Measurements from ENCODE around the gene SMIM45.

SMIM45 gene

GRCh38 chr22:42001121-42001520 lies 49.2 kb downstream of the SMIM45 start:
- Histone ChIP-seq H3K36me3 (ENCODE audit: control insufficient read depth in 1 of 2, insufficient read depth in 2 of 2, low read length in 2 of 2) (peaks cover 0 to 6% of the 10 kb centered on the region in 2 donors), H3K27ac (ENCODE audit: low read depth, low read length) (no peak overlapping the region), H3K27me3 (ENCODE audit: control insufficient read depth in 1 of 2, insufficient read depth in 2 of 2, low read length in 2 of 2) (no peaks in the 10 kb centered on the region), H3K4me3 (ENCODE audit: low read depth in 1 of 2, low read length in 2 of 2) (no peak overlapping the region), H3K9ac (ENCODE audit: low read depth in 1 of 2, low read length in 2 of 2) (no peak overlapping the region), H3K9me3 (ENCODE audit: control insufficient read depth in 1 of 2, low read length in 2 of 2) (peaks cover 0 to 4% of the 10 kb centered on the region in 2 donors), H3K4me1 (ENCODE audit: control insufficient read depth in 1 of 2, insufficient read depth in 2 of 2, low read length in 2 of 2) (peaks cover 6 to 8% of the 10 kb centered on the region in 2 donors)

GRCh38 chr22:42001706-42002105 lies 49.8 kb downstream of the SMIM45 start:
- H3K9ac ChIP-seq (ENCODE audit: low read depth in 1 of 2, low read length in 2 of 2): no peak overlapping the region

GRCh38 chr22:42007922-42008321 lies 56.0 kb downstream of the SMIM45 start:
- no peaks in the 10 kb centered on the region for H3K27me3 ChIP-seq (ENCODE audit: control insufficient read depth in 1 of 2, insufficient read depth in 2 of 2, low read length in 2 of 2)
- H3K4me1 ChIP-seq (ENCODE audit: control insufficient read depth in 1 of 2, insufficient read depth in 2 of 2, low read length in 2 of 2): no peaks in the 10 kb centered on the region
- no peaks in the 10 kb centered on the region for H3K36me3 ChIP-seq (ENCODE audit: control insufficient read depth in 1 of 2, insufficient read depth in 2 of 2, low read length in 2 of 2)
- H3K4me3 ChIP-seq (ENCODE audit: low read depth in 1 of 2, low read length in 2 of 2): no peak overlapping the region
- no peak overlapping the region for H3K9ac ChIP-seq (ENCODE audit: low read depth in 1 of 2, low read length in 2 of 2)
- H3K9me3 ChIP-seq (ENCODE audit: control insufficient read depth in 1 of 2, low read length in 2 of 2): peaks cover 0 to 20% of the 10 kb centered on the region in 2 donors
- H3K27ac ChIP-seq (ENCODE audit: low read depth, low read length): no peak overlapping the region

More at GRCh38 chr22:42001706-42002105, 49.8 kb downstream of the SMIM45 start:
- Histone ChIP-seq H3K36me3 (ENCODE audit: control insufficient read depth in 1 of 2, insufficient read depth in 2 of 2, low read length in 2 of 2) (peaks cover 0 to 6% of the 10 kb centered on the region in 2 donors), H3K27ac (ENCODE audit: low read depth, low read length) (no peak overlapping the region), H3K4me3 (ENCODE audit: low read depth in 1 of 2, low read length in 2 of 2) (no peak overlapping the region), H3K9me3 (ENCODE audit: control insufficient read depth in 1 of 2, low read length in 2 of 2) (peaks cover 0 to 4% of the 10 kb centered on the region in 2 donors), H3K27me3 (ENCODE audit: control insufficient read depth in 1 of 2, insufficient read depth in 2 of 2, low read length in 2 of 2) (no peaks in the 10 kb centered on the region), H3K4me1 (ENCODE audit: control insufficient read depth in 1 of 2, insufficient read depth in 2 of 2, low read length in 2 of 2) (peaks cover 6 to 8% of the 10 kb centered on the region in 2 donors)

Measured in duodenal mucosa (tissue), 2 donors.